ENCODE data around the gene NT5DC4.

The NT5DC4 gene

GRCh38 chr2:112724591-112725525 lies 4.0 kb downstream of the NT5DC4 start:
- no peak for DNase-seq

DNA sequence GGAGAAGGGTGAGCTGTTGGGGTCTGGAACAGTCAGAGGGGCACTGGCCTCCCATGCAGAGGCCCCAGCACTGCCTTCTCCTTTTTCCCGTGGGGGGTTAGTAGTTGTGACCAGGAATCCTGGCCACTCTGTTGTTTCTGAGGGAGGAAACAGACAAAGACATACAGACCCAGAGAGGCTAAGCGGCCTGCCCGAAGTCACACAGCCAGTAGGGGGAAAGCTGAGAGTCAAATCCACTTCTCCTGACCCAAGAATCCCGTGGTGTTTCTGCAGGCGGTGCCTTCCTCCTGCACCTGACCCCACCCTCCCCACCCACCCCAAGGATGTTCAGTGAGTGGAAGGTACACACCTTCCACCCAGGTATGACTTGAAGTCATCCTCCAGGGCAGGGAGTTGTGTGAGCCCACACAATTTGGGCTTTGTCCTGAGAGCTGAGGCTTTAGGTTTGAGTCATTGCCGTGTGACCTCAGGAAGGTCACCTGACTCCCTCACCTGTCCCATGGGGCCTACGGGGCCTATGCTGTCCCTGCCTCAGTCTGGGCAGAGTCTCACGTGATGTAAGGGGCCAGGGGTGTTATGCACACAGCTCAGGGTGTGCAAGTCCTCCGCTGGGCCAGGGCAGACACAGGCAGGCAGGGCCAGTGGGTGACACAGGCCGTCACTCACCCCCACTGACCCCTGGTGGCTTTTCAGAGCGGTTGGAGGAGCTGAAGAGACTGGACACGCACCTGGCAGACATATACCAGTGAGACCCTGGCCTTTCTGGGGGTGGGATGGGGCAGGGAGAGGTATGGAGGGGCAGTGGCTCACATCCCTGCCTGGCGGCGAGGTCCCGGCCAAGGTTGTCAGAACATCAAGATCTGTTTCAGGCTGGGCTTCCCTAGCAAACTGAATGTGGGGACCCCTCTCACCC lies 5.0 kb downstream of the NT5DC4 start:
- no peak for DNase-seq

- peak; percentile 90 for DNase-seq
These were observed 5.8 kb downstream of the NT5DC4 start for GRCh38 chr2:112726487-112727190.

DNA sequence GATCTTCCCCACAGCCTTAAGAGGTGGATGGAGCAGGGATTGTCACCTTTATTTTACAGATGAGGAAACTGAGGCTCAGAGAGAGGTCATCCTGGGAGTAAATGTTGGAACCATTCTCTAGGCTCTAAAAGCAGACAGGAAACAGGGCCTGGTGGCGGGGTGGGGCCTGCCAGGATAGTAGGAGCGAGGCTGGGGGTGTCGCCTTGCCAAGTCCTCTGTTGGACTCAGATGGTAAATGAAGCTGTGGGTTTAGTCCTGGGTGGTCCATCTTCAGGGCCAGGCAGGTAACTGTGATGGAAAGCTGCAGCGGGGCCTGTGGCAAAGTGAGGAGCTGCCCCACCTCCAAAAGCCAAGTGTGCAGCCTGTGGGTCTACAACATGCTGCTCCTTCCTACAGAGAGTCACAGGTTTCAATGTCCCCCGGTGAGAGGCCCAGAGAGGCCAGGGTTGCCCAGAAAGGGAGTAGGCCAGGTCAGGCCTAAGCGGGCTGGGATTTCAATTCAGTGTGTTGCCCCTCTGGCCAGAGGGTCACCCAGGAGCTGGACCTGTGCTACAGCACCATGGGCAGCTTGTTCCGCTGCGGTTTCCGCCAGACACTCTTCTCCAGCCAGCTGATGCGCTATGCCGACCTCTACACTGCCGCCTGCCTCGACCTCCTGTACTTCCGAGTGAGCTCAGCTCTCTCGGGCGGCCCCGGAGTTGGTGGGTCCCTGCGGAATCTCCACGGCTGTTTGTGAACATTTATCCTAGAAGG lies 6.6 kb downstream of the NT5DC4 start:
- DNase-seq = no peak

DNA sequence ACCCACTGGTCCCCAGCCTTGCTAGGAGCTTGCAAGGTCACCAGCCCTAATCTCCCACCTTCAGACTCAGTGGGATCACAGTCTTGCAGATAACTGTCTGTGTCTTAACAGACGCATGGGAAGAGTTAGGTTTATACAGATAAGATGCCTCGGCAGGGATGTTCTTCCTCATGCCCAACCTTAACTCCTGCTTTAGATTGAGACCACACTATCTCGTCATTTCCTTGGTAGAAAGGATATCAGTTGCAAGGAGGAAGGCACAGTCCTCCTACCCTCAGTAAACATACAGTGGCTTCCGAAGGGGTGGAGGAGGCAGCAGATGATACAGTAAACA lies 7.2 kb downstream of the NT5DC4 start:
- no peak for DNase-seq

DNA sequence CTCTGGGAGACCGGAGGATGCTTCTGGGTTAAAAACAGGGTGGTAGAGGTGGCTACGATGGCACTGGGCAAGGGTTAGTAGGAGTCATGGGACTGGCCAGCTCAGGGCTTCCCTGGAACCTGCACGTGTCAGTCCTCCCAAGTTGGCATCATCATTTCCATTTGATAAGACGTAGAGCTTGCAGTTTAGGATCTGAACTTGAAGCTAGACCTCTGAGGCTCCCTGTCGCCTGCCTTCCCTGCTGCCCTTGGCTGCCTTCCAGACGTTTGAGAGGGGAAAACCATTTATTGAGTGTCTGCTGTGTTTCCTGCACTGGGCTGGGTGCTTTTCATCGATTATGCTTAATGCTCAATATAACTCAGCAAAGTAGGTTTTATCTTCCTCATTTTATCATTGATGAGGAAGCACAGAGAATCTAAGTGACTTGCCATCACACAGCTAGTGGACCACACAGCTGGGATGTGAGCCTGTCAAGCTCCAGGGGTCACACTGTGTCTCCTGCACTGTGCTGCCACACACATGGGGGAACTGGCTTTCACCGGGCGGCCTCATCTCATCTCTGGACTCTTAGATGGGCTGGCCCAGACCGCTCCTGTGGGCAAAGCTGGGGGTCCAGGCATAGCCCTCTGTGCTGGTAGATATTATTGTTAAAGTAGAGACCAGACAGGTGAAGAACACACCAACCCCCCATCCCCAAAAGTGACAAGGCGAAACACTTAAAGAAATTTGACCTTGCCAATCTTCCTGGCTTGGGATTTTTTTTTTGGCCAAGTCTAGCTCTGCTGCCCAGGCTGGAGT lies 7.8 kb downstream of the NT5DC4 start:
- no peak for DNase-seq

- DNase-seq = no peak
These were observed 9.4 kb downstream of the NT5DC4 start for GRCh38 chr2:112730216-112730615.

DNA sequence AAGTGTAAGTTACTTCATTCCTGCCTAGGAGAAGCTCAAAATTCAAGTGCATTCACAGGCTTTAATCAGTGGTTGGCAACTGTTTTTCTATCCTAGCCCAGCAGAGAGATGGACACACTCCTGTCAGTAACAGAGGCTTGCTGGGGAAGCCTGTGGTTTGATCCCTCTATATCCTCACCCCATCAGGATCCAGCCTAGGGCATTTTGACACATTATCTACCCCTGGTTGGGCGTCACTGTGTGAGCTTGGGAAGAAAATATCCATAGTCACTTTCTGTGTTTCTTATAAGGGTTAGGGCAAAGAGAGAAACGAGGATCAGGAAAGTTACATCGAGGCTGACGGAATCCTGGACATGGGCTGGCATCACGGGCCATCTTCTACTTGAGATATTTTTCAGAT lies 10.0 kb downstream of the NT5DC4 start:
- DNase-seq = no peak

DNA sequence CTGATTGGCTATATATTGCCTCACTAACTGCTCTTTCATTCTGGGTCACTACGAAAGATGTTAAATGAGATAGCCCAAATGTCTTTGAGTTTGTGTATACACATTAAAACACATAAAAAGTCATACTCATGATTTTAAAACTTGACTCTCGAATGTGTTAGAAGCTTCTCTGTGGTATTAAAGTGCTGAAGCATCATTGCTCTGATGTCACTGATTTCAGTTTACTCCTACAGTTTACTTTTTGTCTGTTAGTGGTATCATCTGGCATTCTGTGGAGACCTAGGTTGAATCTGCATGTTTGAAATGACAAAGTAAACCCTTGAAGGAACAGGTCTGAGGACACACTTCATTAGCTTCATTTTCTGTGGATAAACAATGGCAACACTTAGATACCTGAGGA lies 10.7 kb downstream of the NT5DC4 start:
- DNase-seq = no peak

GRCh38 chr2:112733456-112733855 lies 12.6 kb downstream of the NT5DC4 start:
- DNase-seq = no peak

DNA sequence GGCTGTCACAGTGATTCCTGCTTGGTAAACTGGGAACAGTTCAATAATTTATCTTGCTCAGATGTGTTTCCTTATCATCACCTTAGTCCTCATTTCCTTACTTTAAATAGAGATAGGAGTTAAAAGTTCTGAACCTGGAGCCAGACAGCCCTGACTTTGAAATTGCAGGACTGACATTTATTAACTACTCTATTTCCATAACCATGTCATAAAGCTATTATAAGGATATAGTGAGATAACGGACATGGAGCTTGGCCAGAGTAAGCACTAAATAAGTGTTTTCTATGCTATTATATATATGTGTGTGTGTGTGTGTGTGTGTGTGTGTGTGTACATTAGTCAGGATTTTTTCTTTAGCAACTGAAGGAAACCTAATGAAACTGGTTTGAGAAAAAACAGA lies 13.1 kb downstream of the NT5DC4 start:
- no peak for DNase-seq

GRCh38 chr2:112737542-112738232 lies 16.9 kb downstream of the NT5DC4 start:
- no peak for DNase-seq

- no peak for DNase-seq
These were observed 19.7 kb downstream of the NT5DC4 start for GRCh38 chr2:112740527-112740926.

DNA sequence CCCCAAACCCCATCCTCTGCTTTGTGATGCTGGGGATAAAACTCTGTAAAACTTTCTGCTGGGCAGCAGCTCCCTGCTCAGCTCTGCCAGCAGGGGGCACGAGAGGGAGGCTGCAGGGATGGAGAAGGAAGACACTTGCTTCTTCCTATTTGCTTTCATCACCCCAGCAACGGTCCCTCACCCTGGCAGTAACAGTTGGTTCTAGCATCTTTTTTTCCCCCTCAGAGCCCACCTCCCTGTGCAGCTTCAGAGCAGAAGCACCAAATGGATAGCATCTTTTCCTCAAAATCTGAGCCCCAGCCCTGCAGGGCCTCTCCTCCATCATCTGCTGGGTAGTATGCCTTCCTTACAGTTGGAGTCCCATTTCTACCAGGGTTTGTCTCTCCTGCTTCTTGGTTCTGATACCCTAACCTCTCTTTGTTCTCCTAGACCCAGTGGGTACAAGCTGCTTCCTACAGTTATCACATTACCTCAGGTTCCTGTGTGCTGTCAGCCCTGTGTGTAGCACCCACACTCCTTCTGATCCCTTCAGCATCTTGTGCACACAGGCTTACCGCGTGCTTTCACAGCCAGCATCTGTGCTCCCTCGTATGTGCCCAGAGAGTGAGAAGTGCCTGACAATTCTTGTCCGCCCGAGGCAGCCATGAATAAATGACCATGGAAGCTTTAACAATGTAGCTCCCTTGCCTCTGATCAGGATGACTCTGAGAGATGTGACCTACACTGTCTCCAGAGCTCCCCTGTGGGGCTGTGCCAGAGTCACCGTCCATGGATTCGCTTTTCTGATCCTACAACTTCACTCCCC lies 29.1 kb downstream of the NT5DC4 start:
- peak; percentile 83 for DNase-seq

- no peak for DNase-seq
These were observed 29.7 kb downstream of the NT5DC4 start for GRCh38 chr2:112750560-112750843.

GRCh38 chr2:112751451-112752197 lies 30.8 kb downstream of the NT5DC4 start:
- no peak for DNase-seq

GRCh38 chr2:112752667-112753066 lies 31.8 kb downstream of the NT5DC4 start:
- no peak for DNase-seq

GRCh38 chr2:112754564-112754963 lies 33.7 kb downstream of the NT5DC4 start:
- DNase-seq = no peak

GRCh38 chr2:112755444-112755843 lies 34.6 kb downstream of the NT5DC4 start:
- no peak for DNase-seq

- DNase-seq = no peak
These were observed 35.4 kb downstream of the NT5DC4 start for GRCh38 chr2:112756207-112756606.

All from femur (tissue), 1 donor.